Uterus (tissue), 2 donors: ENCODE data around the gene DTNBP1.

Experiments used
- POLR2A ChIP-seq, 2 donors: fragments of 450-650 bp; IDR thresholded peaks; one replicate each; pipeline ENCODE4 v1.6.1; 2016; ENCODE audit warnings: antibody characterized with exemption in 2 of 2, mild to moderate bottlenecking in 1 of 2, moderate library complexity in 1 of 2
- TF ChIP-seq, protein P1 (sequence below), 4 experiments: fragments of 200-600 bp in 2 of 4; fragments of 450-650 bp in 2 of 4; sonication (generic) in 2 of 4; IDR thresholded peaks; one replicate each; pipeline ENCODE4 v1.5.1; 2016 to 2019; ENCODE audit warnings: antibody characterized with exemption in 4 of 4, mild to moderate bottlenecking in 2 of 4, moderate library complexity in 1 of 4

- TF ChIP-seq, protein P1, sequence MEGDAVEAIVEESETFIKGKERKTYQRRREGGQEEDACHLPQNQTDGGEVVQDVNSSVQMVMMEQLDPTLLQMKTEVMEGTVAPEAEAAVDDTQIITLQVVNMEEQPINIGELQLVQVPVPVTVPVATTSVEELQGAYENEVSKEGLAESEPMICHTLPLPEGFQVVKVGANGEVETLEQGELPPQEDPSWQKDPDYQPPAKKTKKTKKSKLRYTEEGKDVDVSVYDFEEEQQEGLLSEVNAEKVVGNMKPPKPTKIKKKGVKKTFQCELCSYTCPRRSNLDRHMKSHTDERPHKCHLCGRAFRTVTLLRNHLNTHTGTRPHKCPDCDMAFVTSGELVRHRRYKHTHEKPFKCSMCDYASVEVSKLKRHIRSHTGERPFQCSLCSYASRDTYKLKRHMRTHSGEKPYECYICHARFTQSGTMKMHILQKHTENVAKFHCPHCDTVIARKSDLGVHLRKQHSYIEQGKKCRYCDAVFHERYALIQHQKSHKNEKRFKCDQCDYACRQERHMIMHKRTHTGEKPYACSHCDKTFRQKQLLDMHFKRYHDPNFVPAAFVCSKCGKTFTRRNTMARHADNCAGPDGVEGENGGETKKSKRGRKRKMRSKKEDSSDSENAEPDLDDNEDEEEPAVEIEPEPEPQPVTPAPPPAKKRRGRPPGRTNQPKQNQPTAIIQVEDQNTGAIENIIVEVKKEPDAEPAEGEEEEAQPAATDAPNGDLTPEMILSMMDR (IDR thresholded peaks at IDR 0.05) = no peak
- TF ChIP-seq POLR2A (IDR thresholded peaks at IDR 0.05) = no peak
Observed at GRCh38 chr6:15663130-15663871, 473 bp upstream of the DTNBP1 start.
